Measurements from ENCODE around the gene EFNA2.

DNA sequence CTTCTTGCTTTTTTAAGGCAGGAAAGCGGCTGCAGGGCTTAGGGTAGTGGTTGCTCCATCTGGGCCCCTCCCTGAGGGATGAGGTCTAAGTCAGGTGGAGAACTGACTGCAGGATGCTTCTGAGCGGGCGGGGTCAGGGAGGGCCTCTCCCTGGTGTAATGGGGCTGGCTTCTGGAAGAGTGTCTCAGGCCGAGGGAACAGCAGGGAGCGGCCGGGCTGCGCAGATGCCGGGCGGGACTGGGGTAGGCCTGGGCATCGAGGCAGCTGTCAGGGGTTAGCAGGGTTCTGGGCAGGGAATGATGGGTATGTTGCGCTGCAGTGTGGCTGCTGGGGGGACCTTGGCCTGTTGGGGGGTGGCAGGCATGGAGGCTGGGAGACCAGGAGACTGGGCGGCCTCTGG lies 7.6 kb upstream of the EFNA2 start:
- TF ChIP-seq, protein P1, sequence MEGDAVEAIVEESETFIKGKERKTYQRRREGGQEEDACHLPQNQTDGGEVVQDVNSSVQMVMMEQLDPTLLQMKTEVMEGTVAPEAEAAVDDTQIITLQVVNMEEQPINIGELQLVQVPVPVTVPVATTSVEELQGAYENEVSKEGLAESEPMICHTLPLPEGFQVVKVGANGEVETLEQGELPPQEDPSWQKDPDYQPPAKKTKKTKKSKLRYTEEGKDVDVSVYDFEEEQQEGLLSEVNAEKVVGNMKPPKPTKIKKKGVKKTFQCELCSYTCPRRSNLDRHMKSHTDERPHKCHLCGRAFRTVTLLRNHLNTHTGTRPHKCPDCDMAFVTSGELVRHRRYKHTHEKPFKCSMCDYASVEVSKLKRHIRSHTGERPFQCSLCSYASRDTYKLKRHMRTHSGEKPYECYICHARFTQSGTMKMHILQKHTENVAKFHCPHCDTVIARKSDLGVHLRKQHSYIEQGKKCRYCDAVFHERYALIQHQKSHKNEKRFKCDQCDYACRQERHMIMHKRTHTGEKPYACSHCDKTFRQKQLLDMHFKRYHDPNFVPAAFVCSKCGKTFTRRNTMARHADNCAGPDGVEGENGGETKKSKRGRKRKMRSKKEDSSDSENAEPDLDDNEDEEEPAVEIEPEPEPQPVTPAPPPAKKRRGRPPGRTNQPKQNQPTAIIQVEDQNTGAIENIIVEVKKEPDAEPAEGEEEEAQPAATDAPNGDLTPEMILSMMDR (IDR thresholded peaks at IDR 0.05; ENCODE audit: poor library complexity, severe bottlenecking): no peak
- TF ChIP-seq EP300 (conservative IDR thresholded peaks at IDR 0.05; ENCODE audit: poor library complexity, severe bottlenecking) (no peak), TAF1 (IDR thresholded peaks at IDR 0.05; ENCODE audit: low read depth) (no peak), EZH2 (IDR thresholded peaks at IDR 0.05; ENCODE audit: borderline replicate concordance, insufficient read depth, low read length, poor library complexity, severe bottlenecking) (no peak), POLR2AphosphoS5 (IDR thresholded peaks at IDR 0.05) (no peak), RAD21 (conservative IDR thresholded peaks at IDR 0.05) (no peak), MXI1 (conservative IDR thresholded peaks at IDR 0.05; ENCODE audit: poor library complexity, severe bottlenecking) (no peak)
- TF ChIP-seq, protein P2, sequence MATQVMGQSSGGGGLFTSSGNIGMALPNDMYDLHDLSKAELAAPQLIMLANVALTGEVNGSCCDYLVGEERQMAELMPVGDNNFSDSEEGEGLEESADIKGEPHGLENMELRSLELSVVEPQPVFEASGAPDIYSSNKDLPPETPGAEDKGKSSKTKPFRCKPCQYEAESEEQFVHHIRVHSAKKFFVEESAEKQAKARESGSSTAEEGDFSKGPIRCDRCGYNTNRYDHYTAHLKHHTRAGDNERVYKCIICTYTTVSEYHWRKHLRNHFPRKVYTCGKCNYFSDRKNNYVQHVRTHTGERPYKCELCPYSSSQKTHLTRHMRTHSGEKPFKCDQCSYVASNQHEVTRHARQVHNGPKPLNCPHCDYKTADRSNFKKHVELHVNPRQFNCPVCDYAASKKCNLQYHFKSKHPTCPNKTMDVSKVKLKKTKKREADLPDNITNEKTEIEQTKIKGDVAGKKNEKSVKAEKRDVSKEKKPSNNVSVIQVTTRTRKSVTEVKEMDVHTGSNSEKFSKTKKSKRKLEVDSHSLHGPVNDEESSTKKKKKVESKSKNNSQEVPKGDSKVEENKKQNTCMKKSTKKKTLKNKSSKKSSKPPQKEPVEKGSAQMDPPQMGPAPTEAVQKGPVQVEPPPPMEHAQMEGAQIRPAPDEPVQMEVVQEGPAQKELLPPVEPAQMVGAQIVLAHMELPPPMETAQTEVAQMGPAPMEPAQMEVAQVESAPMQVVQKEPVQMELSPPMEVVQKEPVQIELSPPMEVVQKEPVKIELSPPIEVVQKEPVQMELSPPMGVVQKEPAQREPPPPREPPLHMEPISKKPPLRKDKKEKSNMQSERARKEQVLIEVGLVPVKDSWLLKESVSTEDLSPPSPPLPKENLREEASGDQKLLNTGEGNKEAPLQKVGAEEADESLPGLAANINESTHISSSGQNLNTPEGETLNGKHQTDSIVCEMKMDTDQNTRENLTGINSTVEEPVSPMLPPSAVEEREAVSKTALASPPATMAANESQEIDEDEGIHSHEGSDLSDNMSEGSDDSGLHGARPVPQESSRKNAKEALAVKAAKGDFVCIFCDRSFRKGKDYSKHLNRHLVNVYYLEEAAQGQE (IDR thresholded peaks at IDR 0.05; ENCODE audit: borderline replicate concordance): no peak
